Activated naive CD8-positive, alpha-beta T cell (primary cell): Measurements from ENCODE around the gene VHLL.

ENCODE experiments used
- H3K27ac Mint-ChIP-seq: one replicate; pipeline ENCODE4 v1.8.0; 2021; ENCODE audit warnings: mixed read lengths
- H3K27me3 Mint-ChIP-seq: one replicate; pipeline ENCODE4 v1.8.0; 2021; ENCODE audit warnings: mixed read lengths
- H3K36me3 Mint-ChIP-seq: one replicate; pipeline ENCODE4 v1.8.0; 2021; ENCODE audit warnings: mixed read lengths
- H3K4me1 Mint-ChIP-seq: one replicate; pipeline ENCODE4 v1.8.0; 2021; ENCODE audit warnings: low read depth, mixed read lengths
- H3K4me3 Mint-ChIP-seq: one replicate; pipeline ENCODE4 v1.8.0; 2021; ENCODE audit warnings: mild to moderate bottlenecking, mixed read lengths
- H3K9me3 Mint-ChIP-seq: one replicate; pipeline ENCODE4 v1.8.0; 2021; ENCODE audit warnings: low read depth, mixed read lengths

VHLL gene

DNA sequence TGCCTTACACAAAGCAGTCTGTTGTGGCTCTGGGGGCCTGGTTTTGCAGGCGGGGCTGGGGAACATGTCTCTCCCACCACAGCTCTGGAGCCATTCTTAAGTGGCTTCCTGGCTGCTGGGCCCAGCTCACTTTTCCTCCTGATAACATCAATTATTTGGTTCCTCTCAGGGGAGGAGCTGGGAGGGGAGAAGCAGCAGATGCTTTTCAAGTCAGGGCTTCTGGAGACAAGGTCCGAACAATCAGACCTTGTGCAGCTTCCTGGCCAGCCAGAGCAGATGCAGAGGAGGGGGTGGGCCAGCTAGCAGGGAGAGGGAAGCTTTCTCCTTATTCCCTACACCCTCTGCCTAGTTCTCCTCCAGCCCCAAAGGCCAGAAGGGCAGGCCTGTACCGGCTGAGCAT is 47.6 kb downstream of the VHLL start:
- no peaks in the 10 kb centered on the region for H3K36me3 Mint-ChIP-seq
- H3K27ac Mint-ChIP-seq = peak overlapping the region; percentile 16
- no peak overlapping the region for H3K4me3 Mint-ChIP-seq
- H3K9me3 Mint-ChIP-seq = no peaks in the 10 kb centered on the region
- no peaks in the 10 kb centered on the region for H3K27me3 Mint-ChIP-seq
- H3K4me1 Mint-ChIP-seq = peaks cover 6% of the 10 kb centered on the region

GRCh38 chr1:156249593-156249992 is 49.5 kb downstream of the VHLL start:
- peaks cover 19% of the 10 kb centered on the region for H3K4me1 Mint-ChIP-seq
- H3K9me3 Mint-ChIP-seq = no peaks in the 10 kb centered on the region
- no peak overlapping the region for H3K4me3 Mint-ChIP-seq
- H3K36me3 Mint-ChIP-seq = no peaks in the 10 kb centered on the region
- no peak overlapping the region for H3K27ac Mint-ChIP-seq
- H3K27me3 Mint-ChIP-seq = no peaks in the 10 kb centered on the region
